ENCODE measurements around the gene PLCB2.

PLCB2 gene

DNA sequence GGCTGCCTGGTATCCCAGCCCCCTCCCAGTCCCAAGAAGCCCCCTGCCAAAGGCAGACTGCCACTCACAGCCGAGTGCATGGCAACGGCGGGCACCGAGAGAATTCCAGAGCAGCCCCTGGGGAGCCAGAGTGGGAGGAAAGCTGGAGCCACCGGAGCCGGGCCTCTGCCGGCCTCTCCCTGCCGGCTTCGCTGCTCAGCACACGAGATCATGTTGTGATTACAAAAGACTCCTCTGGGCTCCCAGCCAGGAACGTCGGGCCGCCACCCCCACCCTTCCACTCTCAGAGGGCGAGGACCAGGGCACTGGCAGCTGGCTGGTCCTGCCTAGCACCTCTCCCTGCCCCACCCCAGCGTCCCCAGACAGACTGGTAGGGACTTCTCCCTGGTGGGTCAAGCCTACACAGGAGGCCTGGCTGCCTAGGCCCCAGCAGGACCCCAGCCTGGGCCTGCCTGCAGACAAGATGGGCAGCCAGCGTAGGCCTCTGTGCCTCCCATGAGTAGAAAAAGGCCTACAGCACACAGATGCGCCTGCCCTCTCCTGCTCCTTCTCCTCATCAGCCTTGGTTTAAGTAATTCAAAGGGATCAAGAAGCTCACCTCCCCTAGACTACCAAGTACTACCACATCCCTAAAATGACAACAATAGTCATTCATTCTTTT lies 33.1 kb upstream of the PLCB2 start, which contains the start of gene CCDC9B:
Gene CCDC9B, minus strand, starts transcription at position 200 of the 661 bp plus-strand sequence. Its CDS starts 120 bp downstream, at position 80.
- peak; percentile 70 for DNase-seq (ENCODE audit: low read depth)
- H3K4me3 ChIP-seq (ENCODE audit: low read depth, low read length): peak within 1 kb of the TSS; percentile 36

DNA sequence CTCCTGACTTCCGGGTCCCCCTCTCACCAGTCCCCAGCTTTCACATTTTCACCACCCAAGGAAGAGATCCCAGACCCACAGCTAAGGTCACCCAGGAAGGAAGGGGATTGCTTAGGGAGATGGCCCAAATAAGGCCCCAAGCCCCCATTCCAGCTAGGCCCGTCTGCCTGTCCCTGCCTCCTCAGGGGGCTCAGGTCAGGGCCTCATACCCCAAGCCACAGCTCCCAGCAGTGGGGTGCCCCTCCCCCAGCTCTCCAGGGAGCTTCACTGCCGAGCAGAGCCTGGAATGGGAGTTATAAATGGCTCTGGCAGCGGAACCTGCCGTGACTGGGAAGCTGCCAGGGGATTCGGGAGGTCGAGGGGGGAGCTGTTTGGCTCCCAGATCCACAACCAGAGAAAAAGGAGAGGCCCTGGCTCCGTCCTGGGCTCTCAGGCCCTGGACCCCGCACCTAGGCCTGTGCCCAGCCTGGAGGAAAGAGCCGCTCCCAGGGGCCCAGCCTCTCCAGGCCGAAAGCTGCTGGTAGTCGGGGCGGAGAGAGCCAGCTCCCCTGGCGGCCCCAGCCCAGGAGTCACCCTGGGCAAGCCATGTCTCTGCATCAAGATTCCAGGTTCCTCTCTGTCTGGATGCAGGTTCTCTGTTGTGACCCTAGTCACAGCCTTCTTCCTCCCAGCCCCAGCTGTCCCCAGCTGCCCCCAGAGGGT lies 32.5 kb upstream of the PLCB2 start:
- no peak for DNase-seq (ENCODE audit: low read depth)
- peak overlapping the region; percentile 36 for H3K4me3 ChIP-seq (ENCODE audit: low read depth, low read length)

DNA sequence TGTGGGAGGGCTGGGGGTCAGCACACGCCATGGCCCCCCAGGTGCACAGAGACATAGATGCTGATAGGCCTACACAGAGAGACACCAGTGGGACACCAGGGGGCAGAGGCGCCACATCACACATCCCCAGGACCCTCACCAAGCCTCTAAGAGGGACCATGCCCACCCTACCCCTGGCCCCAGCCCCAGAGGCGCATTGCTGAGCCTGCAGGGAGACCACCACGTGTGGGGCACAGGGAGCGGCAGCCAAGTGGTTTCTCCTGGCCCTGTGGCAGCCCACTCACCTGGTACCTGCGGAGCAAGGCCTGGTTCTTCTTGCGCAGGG lies 31.8 kb upstream of the PLCB2 start:
- DNase-seq (ENCODE audit: low read depth): no peak
- H3K4me3 ChIP-seq (ENCODE audit: low read depth, low read length): no peak overlapping the region

DNA sequence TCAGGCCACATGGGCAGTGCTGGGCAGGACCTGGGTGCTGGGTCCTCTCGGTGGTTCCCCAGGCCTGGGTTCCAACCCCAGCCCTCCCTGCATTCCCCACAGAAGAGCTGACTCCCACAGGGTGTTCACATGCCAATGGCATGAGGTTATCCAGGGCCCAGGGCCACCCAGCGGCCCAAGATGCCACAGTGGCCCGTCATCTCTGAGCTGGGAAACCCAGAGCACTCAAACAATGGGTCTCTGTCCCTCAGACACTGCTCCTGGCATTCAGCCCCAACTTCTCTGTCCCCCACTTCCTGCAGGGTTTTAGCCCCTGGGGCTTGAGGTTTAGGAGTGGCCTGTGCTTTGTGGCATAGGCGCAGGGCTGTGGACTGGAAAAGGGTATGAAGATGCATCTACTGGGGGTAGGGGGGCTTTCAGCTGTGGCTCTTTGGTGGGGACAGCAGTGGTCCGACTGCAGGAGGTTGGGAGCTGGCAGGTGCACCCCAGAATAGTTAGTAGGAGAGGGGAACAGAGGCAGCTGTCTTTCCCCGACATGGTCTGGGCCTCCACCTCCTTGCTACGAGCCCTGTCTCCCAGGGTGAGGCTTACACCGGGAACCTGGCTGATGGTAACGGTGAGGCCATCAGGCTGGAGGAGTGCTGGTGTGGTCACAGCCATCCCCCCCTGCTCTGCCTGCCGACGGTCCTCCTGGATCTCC lies 31.3 kb upstream of the PLCB2 start:
- DNase-seq (ENCODE audit: low read depth): no peak
- H3K4me3 ChIP-seq (ENCODE audit: low read depth, low read length): no peak overlapping the region

DNA sequence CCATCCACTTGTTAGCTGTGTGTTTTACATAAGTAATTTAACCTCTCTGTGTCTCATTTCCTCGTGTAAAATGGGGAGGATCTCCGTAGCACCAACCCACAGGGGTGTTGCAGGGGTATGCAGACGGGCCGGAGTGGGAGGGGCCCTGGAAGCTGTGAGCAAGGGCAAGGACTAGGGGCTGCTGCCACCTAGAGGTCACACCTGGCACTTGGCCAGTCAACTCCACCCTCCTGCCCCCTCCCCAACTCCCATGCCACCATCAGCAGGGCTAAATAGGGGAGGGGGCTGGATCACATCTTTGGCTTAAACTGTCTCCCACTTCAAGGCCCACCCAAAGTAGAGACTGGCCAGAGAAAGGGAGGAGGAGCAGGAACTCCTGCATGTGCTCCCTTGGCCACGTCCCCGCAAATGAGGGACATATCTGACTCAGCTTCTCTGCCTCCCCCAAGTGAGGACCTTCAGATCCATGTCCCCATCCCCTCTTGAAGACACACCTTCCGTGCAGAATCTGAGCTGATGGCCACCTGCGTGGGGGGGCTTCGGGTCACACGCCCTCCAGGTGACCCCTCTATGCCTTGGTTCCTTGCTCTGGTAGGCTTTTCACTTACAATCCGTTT lies 30.4 kb upstream of the PLCB2 start:
- H3K4me3 ChIP-seq (ENCODE audit: low read depth, low read length): no peak overlapping the region
- DNase-seq (ENCODE audit: low read depth): no peak

DNA sequence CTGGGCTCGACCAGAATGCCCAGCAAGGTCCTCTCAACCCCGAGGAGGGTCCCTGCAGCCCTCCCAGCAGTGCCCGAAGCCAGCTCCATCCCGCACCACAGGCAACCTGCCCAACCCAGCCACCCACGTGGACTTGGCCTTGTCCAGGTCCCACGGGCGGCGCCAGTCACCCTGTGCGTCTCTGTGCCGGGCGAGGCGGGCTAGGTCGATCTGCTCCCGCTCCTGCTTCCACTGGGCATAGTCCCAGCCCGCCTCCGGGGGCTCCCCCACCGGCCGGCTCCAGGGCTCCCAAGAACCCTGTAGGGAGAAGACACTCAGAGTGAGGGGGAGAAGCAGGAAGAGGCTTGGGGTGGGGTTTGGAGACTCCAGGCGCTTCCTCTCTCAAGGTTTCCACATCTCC lies 29.9 kb upstream of the PLCB2 start:
- no peak overlapping the region for H3K4me3 ChIP-seq (ENCODE audit: low read depth, low read length)
- no peak for DNase-seq (ENCODE audit: low read depth)

DNA sequence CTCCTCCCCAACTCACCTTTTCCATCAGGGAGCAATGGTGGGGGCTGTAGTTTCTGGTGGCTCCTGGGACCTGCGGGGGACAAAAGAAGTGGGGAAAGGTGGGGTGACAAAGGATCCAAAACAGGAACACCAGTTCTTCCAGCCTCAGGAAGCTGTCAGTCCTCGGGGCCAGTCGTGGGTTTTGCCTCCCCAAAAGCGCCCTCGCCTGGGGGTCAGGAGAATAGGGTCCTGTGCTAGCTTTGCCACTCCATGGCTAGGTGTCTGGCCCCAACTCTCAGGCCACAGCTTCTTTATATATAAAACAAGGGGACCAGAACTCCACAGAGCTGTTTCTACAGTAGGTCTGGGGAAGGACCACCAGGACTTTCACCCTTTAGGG lies 29.0 kb upstream of the PLCB2 start:
- DNase-seq (ENCODE audit: low read depth): no peak

DNA sequence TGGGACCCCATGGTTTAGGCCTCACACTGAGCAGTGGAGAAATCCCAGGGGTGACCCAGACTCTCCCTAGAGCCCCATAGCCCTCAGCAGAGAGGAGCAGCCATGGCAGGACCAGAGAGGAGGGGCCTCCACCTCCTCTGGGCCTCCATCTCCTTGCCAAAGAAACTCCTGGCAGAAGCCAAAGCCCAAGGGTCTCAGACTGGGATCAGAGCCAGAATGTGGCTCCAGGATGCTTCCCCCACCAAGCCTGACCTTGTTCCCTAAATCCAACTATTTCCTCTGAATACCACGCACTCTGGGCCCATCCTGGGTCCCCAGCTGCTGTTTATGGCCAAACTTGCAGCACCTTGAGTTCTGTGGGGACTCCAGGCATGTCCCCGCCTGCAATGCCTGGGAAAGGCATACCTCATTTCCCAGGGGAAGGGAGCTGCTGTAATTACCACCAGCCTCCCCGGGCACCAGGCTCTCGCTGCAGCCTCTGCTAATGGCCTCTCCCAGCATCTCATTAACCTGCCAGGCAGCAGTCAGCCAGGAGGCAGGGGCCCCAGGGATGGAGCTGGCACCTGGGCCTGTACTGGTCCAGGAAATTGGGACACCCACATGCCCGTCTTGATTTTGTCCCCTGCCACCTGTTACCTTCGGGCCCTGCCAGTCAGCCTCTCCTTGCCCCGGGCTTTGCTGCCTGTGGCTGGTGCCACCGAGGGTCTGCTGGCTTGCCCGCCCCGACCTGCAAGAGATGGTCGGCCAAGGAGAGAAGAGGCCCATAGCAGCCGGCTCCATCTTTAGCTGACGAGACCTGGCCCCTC lies 28.4 kb upstream of the PLCB2 start:
- DNase-seq (ENCODE audit: low read depth): no peak
- no peak overlapping the region for H3K4me3 ChIP-seq (ENCODE audit: low read depth, low read length)

More for the DNA sequence above, 29.0 kb upstream of the PLCB2 start:
- H3K4me3 ChIP-seq (ENCODE audit: low read depth, low read length): no peak overlapping the region

DNA sequence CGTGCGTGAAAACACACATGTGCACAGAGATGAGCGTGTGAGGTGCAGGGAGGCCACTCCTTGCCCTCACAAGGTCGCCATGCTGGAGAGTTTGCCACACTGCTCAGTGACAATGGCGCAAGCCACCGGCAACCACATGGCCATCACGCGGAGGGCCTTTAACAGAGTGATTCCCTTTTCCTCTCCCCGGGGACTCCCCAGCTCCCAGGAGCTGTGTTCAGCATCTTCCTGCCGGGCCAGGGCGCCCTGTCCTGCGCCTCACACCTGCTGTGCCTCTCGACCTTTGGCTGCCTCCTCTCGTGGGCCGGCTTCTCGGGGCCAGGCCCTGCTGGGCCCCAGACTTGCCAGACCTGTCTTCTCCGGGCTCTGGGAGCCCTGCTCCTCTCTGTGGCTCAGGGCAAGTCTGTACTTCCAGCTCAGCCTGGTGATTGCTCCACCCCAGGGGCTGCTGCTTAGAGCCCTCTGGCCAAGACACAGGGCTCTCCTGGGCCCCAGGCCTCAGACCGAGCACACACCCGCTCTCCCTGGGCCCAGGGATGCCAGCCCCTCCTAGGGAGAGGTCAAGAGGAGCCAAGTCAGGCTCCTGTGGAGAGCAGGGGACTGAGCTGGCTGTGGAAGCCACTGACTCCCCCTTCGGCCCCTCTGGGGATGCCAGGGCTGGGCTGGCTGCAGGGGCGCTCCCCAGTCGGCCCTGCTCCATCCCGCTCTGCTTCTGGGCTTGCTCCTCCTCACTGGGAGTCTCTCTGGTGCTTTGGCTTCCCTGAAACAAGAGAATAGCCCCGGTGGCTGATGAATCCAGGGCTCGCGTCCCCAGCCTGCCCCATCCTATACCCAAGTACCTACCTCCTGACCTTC lies 27.4 kb upstream of the PLCB2 start:
- no peak overlapping the region for H3K4me3 ChIP-seq (ENCODE audit: low read depth, low read length)
- no peak for DNase-seq (ENCODE audit: low read depth)

DNA sequence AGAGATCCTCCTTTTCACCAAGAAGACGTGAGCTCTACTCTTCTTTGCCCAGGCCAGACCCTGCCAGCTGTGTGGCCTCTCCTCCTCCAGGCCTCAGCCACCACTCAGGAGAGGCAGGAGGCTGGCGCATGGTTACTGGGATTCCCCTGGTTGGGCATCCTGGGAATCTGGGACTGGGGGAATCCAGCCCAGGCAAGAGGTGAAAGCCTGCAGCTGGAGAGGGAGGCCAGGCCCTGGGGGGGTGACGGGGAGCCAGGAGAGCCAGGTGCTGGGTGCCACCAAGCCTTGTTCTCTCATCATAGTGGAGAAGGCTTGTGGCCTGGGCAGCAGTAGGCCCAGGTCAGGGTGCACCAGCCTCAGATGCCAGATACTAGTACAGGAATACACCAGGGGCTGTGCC lies 26.8 kb upstream of the PLCB2 start:
- H3K4me3 ChIP-seq (ENCODE audit: low read depth, low read length): no peak overlapping the region
- DNase-seq (ENCODE audit: low read depth): no peak

DNA sequence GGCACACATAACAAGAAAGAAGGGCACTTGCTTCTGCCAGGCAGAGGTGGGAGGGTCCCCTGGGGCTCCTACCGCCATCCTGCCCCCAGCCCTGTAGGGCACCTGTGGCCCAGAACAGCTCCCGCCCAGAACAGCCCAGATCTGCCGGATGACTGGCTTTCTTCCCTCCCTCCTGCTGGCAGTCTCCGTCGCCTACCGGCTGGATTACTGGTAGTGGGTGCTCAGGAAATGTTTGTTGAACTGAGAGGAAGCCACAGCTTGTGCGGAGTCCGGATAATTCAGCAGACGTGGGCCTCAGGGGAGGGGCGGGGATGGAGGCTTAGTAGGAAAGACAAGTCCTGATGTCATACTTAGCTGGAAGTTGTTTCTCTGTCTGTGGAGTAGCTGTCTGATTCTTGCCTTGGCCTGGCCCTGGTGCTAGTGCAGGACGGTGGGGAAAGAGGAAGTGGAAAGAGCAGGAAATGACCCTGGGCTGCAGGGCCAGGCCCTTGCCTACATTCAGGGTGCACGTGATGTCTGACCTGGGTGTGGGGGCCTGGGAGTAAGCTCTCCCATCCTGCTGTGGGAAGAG lies 26.3 kb upstream of the PLCB2 start:
- DNase-seq (ENCODE audit: low read depth): peak; percentile 64

DNA sequence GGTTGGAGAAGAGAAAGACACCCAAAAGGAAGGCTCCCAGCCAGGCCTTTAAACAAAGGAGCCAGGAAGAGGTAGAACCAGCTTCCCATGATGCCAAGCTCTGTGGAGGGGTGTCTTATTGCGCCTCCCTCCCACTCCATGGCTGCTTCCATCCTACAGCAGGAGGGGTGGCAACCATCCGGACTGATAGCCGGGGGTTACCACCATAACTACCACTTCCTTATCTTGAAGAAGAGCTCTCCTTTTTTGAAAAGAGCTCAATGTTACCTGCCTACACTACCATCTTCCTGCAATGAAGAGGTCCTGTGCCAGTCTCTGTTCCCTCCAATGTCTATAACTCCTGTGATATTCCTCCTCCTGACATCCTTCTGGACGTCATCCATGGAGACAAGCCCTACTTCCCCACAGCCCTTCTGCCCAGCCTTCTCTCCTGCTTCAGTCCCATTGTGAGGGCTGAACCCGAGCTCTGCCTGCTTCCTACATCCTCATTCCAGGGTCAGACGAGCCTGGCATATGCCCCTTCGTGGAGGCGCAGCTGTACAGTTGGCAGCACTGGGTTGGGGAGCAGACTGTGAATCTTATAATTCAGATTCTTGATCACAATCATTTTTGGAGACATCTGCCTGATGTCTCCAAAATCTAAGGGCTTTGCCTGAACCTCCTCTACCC lies 24.5 kb upstream of the PLCB2 start:
- no peak for DNase-seq (ENCODE audit: low read depth)
- H3K4me3 ChIP-seq (ENCODE audit: low read depth, low read length): no peak overlapping the region

More for the DNA sequence above, 26.3 kb upstream of the PLCB2 start:
- H3K4me3 ChIP-seq (ENCODE audit: low read depth, low read length): no peak overlapping the region

DNA sequence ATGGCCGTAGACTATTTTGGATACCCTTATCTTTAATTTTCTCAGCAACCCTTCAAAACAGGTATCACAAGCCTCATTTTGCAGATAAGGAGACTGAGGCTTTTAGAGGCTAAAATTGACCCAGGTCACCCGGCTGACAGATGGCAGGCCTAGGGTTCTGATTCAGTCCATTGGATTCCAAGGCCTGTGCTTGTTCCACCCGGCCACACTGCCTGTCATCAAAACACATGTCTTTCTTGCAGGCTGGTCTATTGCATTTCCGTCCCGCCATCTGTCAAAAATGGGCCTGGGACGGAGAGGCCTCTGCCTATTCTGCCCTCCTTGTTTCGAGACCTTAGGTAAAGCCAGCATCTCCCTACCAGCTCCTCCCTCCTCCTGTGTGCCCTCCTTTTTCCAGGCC lies 23.9 kb upstream of the PLCB2 start:
- no peak overlapping the region for H3K4me3 ChIP-seq (ENCODE audit: low read depth, low read length)
- no peak for DNase-seq (ENCODE audit: low read depth)

DNA sequence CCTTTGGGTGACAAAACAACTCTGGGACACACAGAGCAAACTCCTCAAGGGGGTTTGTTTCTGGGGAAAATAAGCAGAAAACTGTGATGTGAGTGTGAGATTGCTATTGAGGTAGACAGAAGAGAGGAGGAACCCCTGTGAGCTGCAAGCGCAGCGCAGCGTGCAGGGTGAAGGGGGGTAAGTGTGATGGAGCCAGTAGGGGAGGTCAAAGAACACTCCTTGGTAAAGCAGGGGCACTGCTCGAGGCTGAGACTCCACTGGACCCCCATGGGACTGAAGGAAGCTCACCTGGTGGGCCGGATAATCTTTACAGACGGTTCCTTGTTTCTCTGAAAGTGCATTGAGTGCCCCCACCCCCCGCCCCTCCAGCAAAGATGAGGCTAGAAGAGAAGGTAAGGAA lies 23.3 kb upstream of the PLCB2 start:
- DNase-seq (ENCODE audit: low read depth): no peak
- no peak overlapping the region for H3K4me3 ChIP-seq (ENCODE audit: low read depth, low read length)

DNA sequence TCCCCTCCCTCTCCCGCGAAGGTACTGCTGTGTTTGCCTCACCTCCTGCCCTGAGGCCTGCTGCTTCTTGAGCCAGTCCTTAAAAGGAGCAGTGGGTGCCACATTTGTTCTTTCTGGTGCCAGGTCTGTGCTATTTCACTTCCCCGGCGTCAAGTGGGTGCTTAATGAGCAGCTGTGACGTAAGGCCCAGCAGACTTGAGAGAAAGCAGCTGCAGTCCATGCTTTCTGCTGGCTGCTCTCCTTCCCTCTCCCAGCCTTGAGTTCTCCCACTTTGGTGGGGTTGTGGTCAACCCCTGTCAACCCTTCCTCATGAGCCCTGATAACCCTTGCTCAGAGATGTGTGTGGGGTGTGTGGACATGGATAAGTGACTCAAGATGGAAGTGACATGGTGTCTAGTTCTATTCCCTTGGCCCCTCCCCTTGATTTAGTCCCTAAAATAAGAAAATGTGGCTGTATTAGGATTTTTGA lies 22.7 kb upstream of the PLCB2 start:
- DNase-seq (ENCODE audit: low read depth): no peak
- H3K4me3 ChIP-seq (ENCODE audit: low read depth, low read length): no peak overlapping the region

DNA sequence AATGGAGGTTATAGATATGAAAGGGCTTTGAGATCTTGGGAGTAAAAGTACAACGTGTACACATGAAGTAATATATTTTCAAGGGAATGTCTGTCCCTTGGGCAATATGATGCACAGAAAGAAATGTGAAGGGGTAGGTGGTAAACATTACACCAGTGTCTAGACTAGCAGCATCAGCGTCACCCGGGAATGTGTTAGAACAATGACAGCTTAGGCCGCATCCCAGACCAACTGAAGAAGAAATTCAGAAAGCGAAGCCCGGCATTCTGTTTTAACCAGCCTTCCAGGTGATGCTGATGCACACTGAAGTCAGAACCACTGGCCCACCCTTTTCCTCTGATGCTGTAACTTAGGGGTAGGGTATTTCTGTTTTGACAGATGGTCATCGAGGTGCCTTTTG lies 22.1 kb upstream of the PLCB2 start:
- DNase-seq (ENCODE audit: low read depth): no peak
- no peak overlapping the region for H3K4me3 ChIP-seq (ENCODE audit: low read depth, low read length)

DNA sequence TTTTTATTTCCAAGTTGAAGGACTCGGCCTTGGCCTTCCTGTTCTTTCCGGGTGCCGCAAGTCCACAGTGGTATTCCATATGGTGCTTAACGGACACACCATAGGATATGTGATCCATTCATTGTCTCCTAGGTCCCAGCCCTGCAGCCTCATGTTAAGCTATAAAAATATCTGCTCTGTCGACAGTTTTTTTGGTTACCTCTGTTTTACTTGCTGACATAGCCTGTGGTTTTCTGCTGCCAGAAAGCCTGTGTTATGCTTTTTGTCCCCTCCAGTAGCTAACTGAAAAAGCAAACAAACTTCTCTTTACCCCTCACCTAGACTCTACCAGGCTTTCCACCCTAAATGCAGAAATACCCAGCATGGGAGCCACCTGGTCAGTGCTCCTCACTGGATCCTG lies 21.0 kb upstream of the PLCB2 start:
- DNase-seq (ENCODE audit: low read depth): no peak
- H3K4me3 ChIP-seq (ENCODE audit: low read depth, low read length): no peak overlapping the region

DNA sequence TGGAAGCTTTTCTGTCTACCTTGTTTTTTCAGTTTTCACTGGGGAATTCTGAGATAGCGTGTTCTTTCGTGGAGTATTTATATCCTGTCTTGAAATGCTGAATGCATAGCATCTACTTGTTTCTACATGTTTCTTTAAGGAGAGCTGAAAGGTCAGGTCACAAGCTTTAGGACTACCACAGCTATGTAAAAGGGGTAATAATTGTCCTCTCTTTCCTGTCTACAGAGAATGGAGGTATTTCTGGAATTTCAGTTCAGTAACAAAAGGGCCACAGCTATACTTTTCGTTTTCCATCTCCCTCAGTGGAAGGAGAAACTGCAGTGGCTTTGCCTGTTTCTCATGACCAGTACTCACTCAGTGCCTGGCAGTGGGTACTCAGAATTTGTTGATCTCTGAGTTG lies 20.4 kb upstream of the PLCB2 start:
- no peak for DNase-seq (ENCODE audit: low read depth)
- no peak overlapping the region for H3K4me3 ChIP-seq (ENCODE audit: low read depth, low read length)

Data from skeletal muscle cell (primary cell).